ENCODE data around the gene RNF103. TPM values are rescaled to one million over a fixed set of nuclear protein-coding genes. Genes with fewer than 3 reads are reported as not detected.

The RNF103 gene
- total and polyA plus RNA-seq, 2 of the 13 experiments (the other 11 are each of a cell fraction or from before 2014, with no cell fraction given), result 19.8 to 21.1 TPM

DNA sequence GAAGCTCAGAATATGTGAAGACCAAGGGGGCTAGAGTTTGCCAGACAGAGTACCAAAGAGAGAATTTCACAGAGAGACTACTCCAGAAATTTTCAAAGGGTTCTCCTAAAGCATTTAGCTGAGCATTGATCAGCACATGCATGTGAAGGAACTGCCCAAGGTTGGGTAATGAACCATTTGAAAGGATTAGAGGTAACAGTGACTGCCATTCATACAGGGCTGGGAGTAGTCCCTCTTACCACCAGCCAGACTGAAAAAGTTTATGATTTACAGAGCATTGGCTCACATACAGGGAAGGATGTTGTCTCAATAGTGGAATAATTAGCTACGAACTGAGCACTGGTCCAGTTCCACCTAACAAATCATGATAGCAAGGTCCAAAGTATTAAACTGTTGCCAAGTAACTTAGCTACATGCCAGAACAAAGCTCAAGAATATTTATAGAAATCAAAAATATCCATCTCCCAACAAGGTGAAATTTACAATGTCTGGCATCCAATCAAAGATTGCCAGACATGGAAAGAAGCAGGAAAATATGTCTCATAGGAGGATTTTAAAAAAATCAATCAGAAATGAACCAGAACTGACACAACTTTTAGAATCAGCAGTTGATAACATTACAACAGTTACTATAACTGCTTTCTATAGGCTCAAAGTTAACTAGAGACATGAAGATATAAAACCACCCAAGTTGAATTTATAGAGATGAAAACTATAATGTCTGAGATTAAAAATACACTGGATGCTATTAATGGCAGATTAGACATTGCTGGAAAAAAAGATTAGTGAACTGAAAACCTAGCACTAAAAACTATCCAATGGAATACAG, 25.7 kb upstream of the RNF103 start (continued):
- TF ChIP-seq, protein P1, sequence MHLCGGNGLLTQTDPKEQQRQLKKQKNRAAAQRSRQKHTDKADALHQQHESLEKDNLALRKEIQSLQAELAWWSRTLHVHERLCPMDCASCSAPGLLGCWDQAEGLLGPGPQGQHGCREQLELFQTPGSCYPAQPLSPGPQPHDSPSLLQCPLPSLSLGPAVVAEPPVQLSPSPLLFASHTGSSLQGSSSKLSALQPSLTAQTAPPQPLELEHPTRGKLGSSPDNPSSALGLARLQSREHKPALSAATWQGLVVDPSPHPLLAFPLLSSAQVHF (CRISPR knock-in tag; IDR thresholded peaks at IDR 0.05), result no peak
- TF ChIP-seq TEAD3 (CRISPR knock-in tag; optimal IDR thresholded peaks at IDR 0.05; ENCODE audit: borderline replicate concordance) (peak; percentile 55), SP1 (IDR thresholded peaks at IDR 0.05) (no peak), SP1 (CRISPR knock-in tag; IDR thresholded peaks at IDR 0.05) (no peak), MAF1 (CRISPR knock-in tag; IDR thresholded peaks at IDR 0.05; ENCODE audit: borderline replicate concordance) (no peak), ZNF264 (CRISPR knock-in tag; IDR thresholded peaks at IDR 0.05) (peak; percentile 80; the same call in 1 of the 2 replicates), FOXA1 (IDR thresholded peaks at IDR 0.05) (no peak), FOXA1 (CRISPR knock-in tag; IDR thresholded peaks at IDR 0.05) (0 out of 2 replicates have a peak, but pooled peaks have one; percentile 9), BCL6 (CRISPR knock-in tag; IDR thresholded peaks at IDR 0.05) (0 out of 2 replicates have a peak, but pooled peaks have one; percentile 10), SRSF9 (IDR thresholded peaks at IDR 0.05; ENCODE audit: borderline replicate concordance, insufficient read depth, low read depth, low read length, poor library complexity, severe bottlenecking) (no peak), HCFC1 (IDR thresholded peaks at IDR 0.05; ENCODE audit: low read depth, low read length) (no peak), SMARCC2 (IDR thresholded peaks at IDR 0.05) (no peak), TBL1XR1 (IDR thresholded peaks at IDR 0.05; ENCODE audit: borderline replicate concordance, low read length, partially characterized antibody) (no peak), ZNF773 (CRISPR knock-in tag; IDR thresholded peaks at IDR 0.05; ENCODE audit: borderline replicate concordance) (no peak)
- TF ChIP-seq, protein P2, sequence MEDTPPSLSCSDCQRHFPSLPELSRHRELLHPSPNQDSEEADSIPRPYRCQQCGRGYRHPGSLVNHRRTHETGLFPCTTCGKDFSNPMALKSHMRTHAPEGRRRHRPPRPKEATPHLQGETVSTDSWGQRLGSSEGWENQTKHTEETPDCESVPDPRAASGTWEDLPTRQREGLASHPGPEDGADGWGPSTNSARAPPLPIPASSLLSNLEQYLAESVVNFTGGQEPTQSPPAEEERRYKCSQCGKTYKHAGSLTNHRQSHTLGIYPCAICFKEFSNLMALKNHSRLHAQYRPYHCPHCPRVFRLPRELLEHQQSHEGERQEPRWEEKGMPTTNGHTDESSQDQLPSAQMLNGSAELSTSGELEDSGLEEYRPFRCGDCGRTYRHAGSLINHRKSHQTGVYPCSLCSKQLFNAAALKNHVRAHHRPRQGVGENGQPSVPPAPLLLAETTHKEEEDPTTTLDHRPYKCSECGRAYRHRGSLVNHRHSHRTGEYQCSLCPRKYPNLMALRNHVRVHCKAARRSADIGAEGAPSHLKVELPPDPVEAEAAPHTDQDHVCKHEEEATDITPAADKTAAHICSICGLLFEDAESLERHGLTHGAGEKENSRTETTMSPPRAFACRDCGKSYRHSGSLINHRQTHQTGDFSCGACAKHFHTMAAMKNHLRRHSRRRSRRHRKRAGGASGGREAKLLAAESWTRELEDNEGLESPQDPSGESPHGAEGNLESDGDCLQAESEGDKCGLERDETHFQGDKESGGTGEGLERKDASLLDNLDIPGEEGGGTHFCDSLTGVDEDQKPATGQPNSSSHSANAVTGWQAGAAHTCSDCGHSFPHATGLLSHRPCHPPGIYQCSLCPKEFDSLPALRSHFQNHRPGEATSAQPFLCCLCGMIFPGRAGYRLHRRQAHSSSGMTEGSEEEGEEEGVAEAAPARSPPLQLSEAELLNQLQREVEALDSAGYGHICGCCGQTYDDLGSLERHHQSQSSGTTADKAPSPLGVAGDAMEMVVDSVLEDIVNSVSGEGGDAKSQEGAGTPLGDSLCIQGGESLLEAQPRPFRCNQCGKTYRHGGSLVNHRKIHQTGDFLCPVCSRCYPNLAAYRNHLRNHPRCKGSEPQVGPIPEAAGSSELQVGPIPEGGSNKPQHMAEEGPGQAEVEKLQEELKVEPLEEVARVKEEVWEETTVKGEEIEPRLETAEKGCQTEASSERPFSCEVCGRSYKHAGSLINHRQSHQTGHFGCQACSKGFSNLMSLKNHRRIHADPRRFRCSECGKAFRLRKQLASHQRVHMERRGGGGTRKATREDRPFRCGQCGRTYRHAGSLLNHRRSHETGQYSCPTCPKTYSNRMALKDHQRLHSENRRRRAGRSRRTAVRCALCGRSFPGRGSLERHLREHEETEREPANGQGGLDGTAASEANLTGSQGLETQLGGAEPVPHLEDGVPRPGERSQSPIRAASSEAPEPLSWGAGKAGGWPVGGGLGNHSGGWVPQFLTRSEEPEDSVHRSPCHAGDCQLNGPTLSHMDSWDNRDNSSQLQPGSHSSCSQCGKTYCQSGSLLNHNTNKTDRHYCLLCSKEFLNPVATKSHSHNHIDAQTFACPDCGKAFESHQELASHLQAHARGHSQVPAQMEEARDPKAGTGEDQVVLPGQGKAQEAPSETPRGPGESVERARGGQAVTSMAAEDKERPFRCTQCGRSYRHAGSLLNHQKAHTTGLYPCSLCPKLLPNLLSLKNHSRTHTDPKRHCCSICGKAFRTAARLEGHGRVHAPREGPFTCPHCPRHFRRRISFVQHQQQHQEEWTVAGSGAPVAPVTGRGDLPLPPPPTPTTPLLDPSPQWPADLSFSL (CRISPR knock-in tag; IDR thresholded peaks at IDR 0.05), result no peak
- TF ChIP-seq, protein P3, sequence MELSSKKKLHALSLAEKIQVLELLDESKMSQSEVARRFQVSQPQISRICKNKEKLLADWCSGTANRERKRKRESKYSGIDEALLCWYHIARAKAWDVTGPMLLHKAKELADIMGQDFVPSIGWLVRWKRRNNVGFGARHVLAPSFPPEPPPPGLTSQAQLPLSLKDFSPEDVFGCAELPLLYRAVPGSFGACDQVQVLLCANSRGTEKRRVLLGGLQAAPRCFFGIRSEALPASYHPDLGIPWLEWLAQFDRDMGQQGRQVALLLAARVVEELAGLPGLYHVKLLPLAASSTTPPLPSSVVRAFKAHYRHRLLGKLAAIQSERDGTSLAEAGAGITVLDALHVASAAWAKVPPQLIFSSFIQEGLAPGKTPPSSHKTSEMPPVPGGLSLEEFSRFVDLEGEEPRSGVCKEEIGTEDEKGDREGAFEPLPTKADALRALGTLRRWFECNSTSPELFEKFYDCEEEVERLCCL (CRISPR knock-in tag; IDR thresholded peaks at IDR 0.05; ENCODE audit: borderline replicate concordance), result no peak
- TF ChIP-seq, protein P4, sequence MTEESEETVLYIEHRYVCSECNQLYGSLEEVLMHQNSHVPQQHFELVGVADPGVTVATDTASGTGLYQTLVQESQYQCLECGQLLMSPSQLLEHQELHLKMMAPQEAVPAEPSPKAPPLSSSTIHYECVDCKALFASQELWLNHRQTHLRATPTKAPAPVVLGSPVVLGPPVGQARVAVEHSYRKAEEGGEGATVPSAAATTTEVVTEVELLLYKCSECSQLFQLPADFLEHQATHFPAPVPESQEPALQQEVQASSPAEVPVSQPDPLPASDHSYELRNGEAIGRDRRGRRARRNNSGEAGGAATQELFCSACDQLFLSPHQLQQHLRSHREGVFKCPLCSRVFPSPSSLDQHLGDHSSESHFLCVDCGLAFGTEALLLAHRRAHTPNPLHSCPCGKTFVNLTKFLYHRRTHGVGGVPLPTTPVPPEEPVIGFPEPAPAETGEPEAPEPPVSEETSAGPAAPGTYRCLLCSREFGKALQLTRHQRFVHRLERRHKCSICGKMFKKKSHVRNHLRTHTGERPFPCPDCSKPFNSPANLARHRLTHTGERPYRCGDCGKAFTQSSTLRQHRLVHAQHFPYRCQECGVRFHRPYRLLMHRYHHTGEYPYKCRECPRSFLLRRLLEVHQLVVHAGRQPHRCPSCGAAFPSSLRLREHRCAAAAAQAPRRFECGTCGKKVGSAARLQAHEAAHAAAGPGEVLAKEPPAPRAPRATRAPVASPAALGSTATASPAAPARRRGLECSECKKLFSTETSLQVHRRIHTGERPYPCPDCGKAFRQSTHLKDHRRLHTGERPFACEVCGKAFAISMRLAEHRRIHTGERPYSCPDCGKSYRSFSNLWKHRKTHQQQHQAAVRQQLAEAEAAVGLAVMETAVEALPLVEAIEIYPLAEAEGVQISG (CRISPR knock-in tag; IDR thresholded peaks at IDR 0.05), result no peak

Data from HepG2 (cell line).